Measurements from ENCODE around the gene TNFRSF8. TPM values are rescaled to one million over a fixed set of nuclear protein-coding genes. Genes with fewer than 3 reads are reported as not detected.
A peak's percentile ranks its signal among the peaks of the same experiment; 100 is the strongest.

The TNFRSF8 gene
- total and polyA plus RNA-seq, 2 donors (not counting 1 experiment from before 2014, with no cell fraction given) = 0.36 to 0.57 TPM

- intact Hi-C loops (cut with micrococcal nuclease) = loop anchor here (10.0 kb wide), 1 partner anchor 254 kb away; no protein-coding TSS in a partner anchor
- no peak for ATAC-seq (ENCODE audit: low read depth)
- TF ChIP-seq CTCF (IDR thresholded peaks at IDR 0.05) = no peak
Observed at GRCh38 chr1:12158357-12159092, 95.4 kb downstream of the TNFRSF8 start.

DNA sequence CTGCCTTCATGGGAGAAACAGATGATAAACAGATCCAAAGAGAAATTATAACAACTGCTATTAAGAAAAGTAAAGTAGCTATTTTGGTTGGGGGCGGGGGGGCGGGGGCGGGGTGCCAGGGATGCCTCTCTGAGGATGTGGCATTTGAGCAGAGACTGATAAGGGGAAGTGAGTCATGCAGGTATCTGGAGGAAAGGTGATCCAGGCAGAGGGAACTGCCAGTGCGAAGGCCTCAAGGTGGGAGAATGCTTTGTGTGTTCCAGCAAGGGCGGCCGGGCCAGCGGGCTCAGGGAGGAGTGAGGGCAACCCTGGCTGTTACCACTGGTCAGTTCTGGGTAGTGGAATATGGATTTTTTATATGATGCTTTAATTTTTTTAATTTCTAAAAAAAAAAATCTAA is 96.7 kb downstream of the TNFRSF8 start:
- no peaks in the 10 kb centered on the region for H4K20me1 ChIP-seq (ENCODE audit: control insufficient read depth, insufficient read depth, low read length, poor library complexity, severe bottlenecking)
- peaks cover 71% of the 10 kb centered on the region for H3K4me1 Mint-ChIP-seq
- H2AFZ ChIP-seq (ENCODE audit: insufficient read depth, low read depth, low read length, poor library complexity, severe bottlenecking) = no peak overlapping the region
- DNase-seq = no peak
- H3K4me3 Mint-ChIP-seq = no peak overlapping the region
- CTCF ChIA-PET = interaction anchor here (0.7 to 4.0 kb wide), 5 partner anchors 9 to 48 kb away, joined by 3 to 45 read pairs (median 4); no protein-coding TSS in a partner anchor
- H3K27ac ChIP-seq (ENCODE audit: low read length in 2 of 2) = no peak overlapping the region
- intact Hi-C loops (cut with micrococcal nuclease) = loop anchor here (10.0 kb wide), 1 partner anchor 255 kb away; no protein-coding TSS in a partner anchor
- TF ChIP-seq CTCF (IDR thresholded peaks at IDR 0.05) (no peak), EZH2 (IDR thresholded peaks at IDR 0.05; ENCODE audit: borderline replicate concordance, insufficient read depth, low read depth, low read length, poor library complexity, severe bottlenecking) (no peak)
- peaks cover 0 to 3% (median 0%) of the 10 kb centered on the region in 3 donors for H3K9me3 ChIP-seq (ENCODE audit: control extremely low read depth in 1 of 3, control insufficient read depth in 2 of 3, insufficient read depth in 1 of 3, low read length in 2 of 3)
- peaks cover 49 to 80% of the 10 kb centered on the region in 2 donors for H3K4me1 ChIP-seq (ENCODE audit: control insufficient read depth in 2 of 2, insufficient read depth in 2 of 2, low read length in 2 of 2)
- no peak overlapping the region for H3K4me3 ChIP-seq (ENCODE audit: control extremely low read depth in 1 of 5, extremely low read depth in 1 of 5, insufficient read depth in 1 of 5, low read depth in 2 of 5, low read length in 4 of 5)
- H3K27me3 ChIP-seq (replicated peaks in 1 of 4; ENCODE audit: control extremely low read depth in 1 of 4, control insufficient read depth in 3 of 4, insufficient read depth in 4 of 4, low read length in 3 of 4) = no peaks in the 10 kb centered on the region
- H3K27ac Mint-ChIP-seq = peak overlapping the region; percentile 64
- H3K79me2 ChIP-seq (ENCODE audit: control insufficient read depth, insufficient read depth, low read length) = no peaks in the 10 kb centered on the region
- POLR2A ChIA-PET = interaction anchor here (0.6 to 1.4 kb wide), 12 partner anchors 7 to 981 kb away, joined by 3 to 8 read pairs (median 4); no protein-coding TSS in a partner anchor
- H3K4me2 ChIP-seq (replicated peaks; ENCODE audit: low read depth, low read length, poor library complexity, severe bottlenecking) = no peak overlapping the region
- ATAC-seq (ENCODE audit: low read depth) = no peak
- no peak overlapping the region for H3K9ac ChIP-seq (ENCODE audit: low read length)
- 67% methylated on average over 1 of the region's 7 CpGs for WGBS (ENCODE audit: insufficient coverage)
- no peaks in the 10 kb centered on the region for H3K9me3 Mint-ChIP-seq (ENCODE audit: insufficient read depth)
- H3K36me3 ChIP-seq (replicated peaks in 1 of 2; ENCODE audit: control extremely low read depth in 1 of 2, control insufficient read depth in 1 of 2, extremely low read depth in 1 of 2, insufficient read depth in 2 of 2, low read length in 1 of 2) = no peaks in the 10 kb centered on the region
- H3K27me3 Mint-ChIP-seq = no peaks in the 10 kb centered on the region

More at GRCh38 chr1:12158357-12159092, 95.4 kb downstream of the TNFRSF8 start:
- H3K36me3 ChIP-seq (replicated peaks in 1 of 2; ENCODE audit: control extremely low read depth in 1 of 2, control insufficient read depth in 1 of 2, extremely low read depth in 1 of 2, insufficient read depth in 2 of 2, low read length in 1 of 2) = no peaks in the 10 kb centered on the region
- Mint-ChIP-seq H3K4me1 (peaks cover 77% of the 10 kb centered on the region), H3K4me3 (peak overlapping the region; percentile 64), H3K27me3 (no peaks in the 10 kb centered on the region), H3K27ac (peak overlapping the region; percentile 83), H3K9me3 (ENCODE audit: insufficient read depth) (no peaks in the 10 kb centered on the region)
- CTCF ChIA-PET = interaction anchor here (0.7 to 2.4 kb wide), 2 partner anchors 22 to 33 kb away, joined by 3 to 14 read pairs; no protein-coding TSS in a partner anchor
- no peaks in the 10 kb centered on the region for H4K20me1 ChIP-seq (ENCODE audit: control insufficient read depth, insufficient read depth, low read length, poor library complexity, severe bottlenecking)
- no peak overlapping the region for H3K9ac ChIP-seq (ENCODE audit: low read length)
- peak overlapping the region in 1 of 2 donors; percentile 6 for H3K27ac ChIP-seq (ENCODE audit: low read length in 2 of 2)
- no peak for DNase-seq
- 61% methylated on average over 18 of the region's 22 CpGs for WGBS (ENCODE audit: insufficient coverage)
- H2AFZ ChIP-seq (ENCODE audit: insufficient read depth, low read depth, low read length, poor library complexity, severe bottlenecking) = no peak overlapping the region
- H3K79me2 ChIP-seq (ENCODE audit: control insufficient read depth, insufficient read depth, low read length) = no peaks in the 10 kb centered on the region
- H3K27me3 ChIP-seq (replicated peaks in 1 of 4; ENCODE audit: control extremely low read depth in 1 of 4, control insufficient read depth in 3 of 4, insufficient read depth in 4 of 4, low read length in 3 of 4) = no peaks in the 10 kb centered on the region
- peaks cover 55 to 90% of the 10 kb centered on the region in 2 donors for H3K4me1 ChIP-seq (ENCODE audit: control insufficient read depth in 2 of 2, insufficient read depth in 2 of 2, low read length in 2 of 2)
- POLR2A ChIA-PET = interaction anchor here (0.6 to 1.3 kb wide), 4 partner anchors 8 to 177 kb away, joined by 3 to 8 read pairs (median 5); no protein-coding TSS in a partner anchor
- peaks cover 0 to 3% (median 0%) of the 10 kb centered on the region in 3 donors for H3K9me3 ChIP-seq (ENCODE audit: control extremely low read depth in 1 of 3, control insufficient read depth in 2 of 3, insufficient read depth in 1 of 3, low read length in 2 of 3)
- no peak overlapping the region for H3K4me3 ChIP-seq (ENCODE audit: control extremely low read depth in 1 of 5, extremely low read depth in 1 of 5, insufficient read depth in 1 of 5, low read depth in 2 of 5, low read length in 4 of 5)
- peak overlapping the region; percentile 24 for H3K4me2 ChIP-seq (replicated peaks; ENCODE audit: low read depth, low read length, poor library complexity, severe bottlenecking)
